Measurements from ENCODE around the gene GOLGA6C. TPM values are rescaled to one million over a fixed set of nuclear protein-coding genes. Genes with fewer than 3 reads are reported as not detected.
"Not testable (repeated sequence)": the region's sequence is repeated elsewhere in the genome, so short reads cannot be mapped to it uniquely, and the experiment has no call there.

Gene GOLGA6C
- total RNA-seq, 4 donors from 2014 or later, result not detected

DNA sequence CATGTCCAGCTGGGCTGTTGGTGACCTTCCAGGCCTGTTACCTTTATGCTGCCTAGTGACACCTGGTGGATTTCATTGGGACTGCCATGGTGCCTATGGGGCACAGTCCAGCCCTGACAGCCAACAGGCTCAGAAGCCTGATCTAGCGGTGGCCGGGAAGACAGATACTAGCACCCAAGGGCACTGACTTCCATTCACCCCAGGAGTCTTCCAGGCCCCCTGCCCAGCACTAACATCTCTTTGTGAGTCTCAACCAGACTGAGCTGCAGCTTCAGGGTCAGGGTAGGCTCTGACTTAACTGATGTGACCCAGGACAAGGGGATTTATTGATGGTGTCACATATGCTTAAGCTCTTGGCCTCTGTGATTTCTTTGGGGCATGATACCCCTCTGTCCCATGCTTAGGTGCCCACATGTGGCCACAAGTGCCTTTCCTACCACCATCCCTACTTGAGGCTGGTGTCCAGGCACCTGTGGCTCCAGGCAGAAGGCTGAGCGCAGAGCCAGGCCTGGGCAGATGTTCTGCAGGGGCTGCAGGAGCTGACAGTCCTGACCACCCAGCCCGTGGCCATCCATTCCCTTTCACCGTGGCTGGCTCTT is 16.5 kb downstream of the GOLGA6C start:
- H3K27ac ChIP-seq; H3K4me3 ChIP-seq; H3K4me1 ChIP-seq; H3K27me3 ChIP-seq; intact Hi-C loops (cut with DNase I; ENCODE audit: low total_unique reads); H3K36me3 ChIP-seq; H3K9me3 ChIP-seq: not testable (repeated sequence)
- DNase-seq, result peak; percentile 67 to 74
- TF ChIP-seq, protein P1, sequence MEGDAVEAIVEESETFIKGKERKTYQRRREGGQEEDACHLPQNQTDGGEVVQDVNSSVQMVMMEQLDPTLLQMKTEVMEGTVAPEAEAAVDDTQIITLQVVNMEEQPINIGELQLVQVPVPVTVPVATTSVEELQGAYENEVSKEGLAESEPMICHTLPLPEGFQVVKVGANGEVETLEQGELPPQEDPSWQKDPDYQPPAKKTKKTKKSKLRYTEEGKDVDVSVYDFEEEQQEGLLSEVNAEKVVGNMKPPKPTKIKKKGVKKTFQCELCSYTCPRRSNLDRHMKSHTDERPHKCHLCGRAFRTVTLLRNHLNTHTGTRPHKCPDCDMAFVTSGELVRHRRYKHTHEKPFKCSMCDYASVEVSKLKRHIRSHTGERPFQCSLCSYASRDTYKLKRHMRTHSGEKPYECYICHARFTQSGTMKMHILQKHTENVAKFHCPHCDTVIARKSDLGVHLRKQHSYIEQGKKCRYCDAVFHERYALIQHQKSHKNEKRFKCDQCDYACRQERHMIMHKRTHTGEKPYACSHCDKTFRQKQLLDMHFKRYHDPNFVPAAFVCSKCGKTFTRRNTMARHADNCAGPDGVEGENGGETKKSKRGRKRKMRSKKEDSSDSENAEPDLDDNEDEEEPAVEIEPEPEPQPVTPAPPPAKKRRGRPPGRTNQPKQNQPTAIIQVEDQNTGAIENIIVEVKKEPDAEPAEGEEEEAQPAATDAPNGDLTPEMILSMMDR (IDR thresholded peaks at IDR 0.05), result peak in 3 of 4 experiments; percentile 37 to 49 (median 37)

DNA sequence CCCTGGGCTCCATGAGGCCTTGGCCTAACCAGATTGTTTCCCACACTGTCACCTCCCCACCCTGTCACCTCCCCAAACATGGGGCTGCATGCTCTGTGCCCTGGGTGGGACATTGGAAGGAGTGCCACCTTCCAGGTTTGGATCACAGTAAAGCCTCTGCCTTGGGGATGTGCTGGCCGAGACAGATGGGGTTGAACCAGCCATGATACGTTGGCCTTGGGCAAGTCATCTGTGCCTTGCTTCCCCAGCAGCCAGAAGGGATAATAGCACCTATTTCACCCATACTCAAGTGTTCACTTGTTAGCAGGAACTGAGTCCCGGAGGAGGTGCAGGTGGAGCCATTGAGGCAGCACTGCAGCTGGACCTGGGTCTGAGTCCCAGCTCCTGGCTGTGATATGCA is 17.5 kb downstream of the GOLGA6C start:
- H3K27me3 ChIP-seq; DNase-seq; H3K9me3 ChIP-seq; H3K27ac ChIP-seq; H3K4me1 ChIP-seq; H3K36me3 ChIP-seq; intact Hi-C loops (cut with DNase I; ENCODE audit: low total_unique reads); H3K4me3 ChIP-seq: not testable (repeated sequence)

DNA sequence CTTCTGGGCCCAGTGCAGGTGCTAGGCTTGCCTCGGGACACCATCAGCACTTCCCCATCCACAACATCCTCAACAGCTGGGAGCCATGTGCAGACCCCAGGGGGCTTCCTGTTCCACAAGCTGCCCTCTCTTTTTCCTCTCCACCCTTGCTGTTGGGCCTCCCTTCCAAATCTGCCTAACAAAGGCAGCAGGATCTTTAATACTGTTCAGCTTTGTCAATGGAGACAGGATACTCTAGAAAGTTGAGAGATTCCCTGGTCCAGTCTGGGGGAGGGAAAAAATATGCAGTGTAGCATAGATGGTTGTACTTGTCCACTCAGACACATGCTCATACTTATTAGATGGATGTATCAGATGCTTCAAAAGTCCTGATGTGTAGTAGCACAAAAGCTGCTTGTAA is 20.4 kb downstream of the GOLGA6C start:
- DNase-seq; H3K27ac ChIP-seq; H3K36me3 ChIP-seq; H3K27me3 ChIP-seq; intact Hi-C loops (cut with DNase I; ENCODE audit: low total_unique reads); H3K9me3 ChIP-seq; H3K4me3 ChIP-seq; H3K4me1 ChIP-seq: not testable (repeated sequence)

DNA sequence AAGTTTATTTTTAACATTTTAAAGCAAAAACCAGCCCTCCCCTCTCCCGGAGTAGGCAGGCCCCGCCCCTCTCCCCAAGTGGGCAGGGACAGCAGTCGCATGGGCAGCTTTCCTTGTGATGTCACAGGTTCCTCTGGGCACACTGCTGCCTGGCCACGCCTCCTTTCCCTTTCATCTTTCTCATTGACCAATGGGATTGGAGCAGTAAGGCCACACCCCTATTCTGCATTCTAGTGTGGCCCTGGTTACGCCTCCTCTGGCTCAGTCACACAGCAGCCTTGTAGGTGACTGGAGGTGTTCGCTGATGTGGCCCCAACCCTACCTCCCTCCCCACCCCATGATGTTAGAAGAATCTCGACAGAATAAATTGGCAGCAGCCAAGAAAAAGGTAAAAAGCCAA is 24.4 kb downstream of the GOLGA6C start, which contains the start of gene GOLGA6D:
TSS of gene GOLGA6D (plus strand) at position 264 of the 400 bp plus-strand sequence. CDS start at position 305, 41 bp downstream.
- H3K27ac ChIP-seq; intact Hi-C loops (cut with DNase I; ENCODE audit: low total_unique reads); DNase-seq; H3K27me3 ChIP-seq; H3K4me1 ChIP-seq; H3K4me3 ChIP-seq; H3K9me3 ChIP-seq; H3K36me3 ChIP-seq: not testable (repeated sequence)

DNA sequence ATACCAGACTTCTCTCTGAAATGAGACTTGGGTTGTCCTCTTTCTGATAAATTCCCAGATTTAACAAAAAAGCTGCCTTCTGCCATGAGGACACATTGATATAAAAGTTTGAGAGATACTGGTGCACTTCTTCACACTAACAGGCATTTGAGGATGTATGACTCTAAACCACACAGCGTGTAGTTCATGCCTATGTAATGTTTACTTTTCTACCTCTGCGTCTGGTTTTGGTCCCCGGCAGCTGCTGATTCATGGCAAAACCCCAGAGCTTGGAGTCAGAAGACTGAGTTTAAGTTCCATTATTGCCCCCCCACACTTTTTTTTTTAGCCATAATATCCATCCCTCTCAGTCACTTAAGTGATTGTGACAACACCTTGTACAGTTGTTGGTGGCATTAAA is 26.0 kb downstream of the GOLGA6C start:
- intact Hi-C loops (cut with DNase I; ENCODE audit: low total_unique reads); H3K4me3 ChIP-seq; DNase-seq; H3K4me1 ChIP-seq; H3K27me3 ChIP-seq; H3K36me3 ChIP-seq; H3K27ac ChIP-seq; H3K9me3 ChIP-seq: not testable (repeated sequence)

DNA sequence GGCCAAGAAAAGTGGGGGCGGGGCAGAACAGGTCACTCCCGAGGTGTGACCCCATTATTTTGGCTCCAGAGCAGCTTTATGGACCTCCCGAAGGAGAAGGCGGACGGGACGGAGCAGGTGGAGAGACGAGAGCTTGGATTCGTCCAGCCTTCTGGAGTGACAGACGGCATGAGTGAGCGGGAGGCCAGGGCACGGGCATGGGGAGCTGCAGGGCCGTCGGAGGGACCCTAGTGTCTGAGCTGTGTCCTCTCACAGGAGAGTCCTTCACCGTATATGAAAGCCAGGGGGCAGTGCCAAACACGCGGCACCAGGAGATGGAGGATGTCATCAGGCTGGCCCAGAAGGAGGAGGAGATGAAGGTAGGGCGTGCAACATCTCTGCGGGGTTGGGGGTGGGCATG is 35.5 kb downstream of the GOLGA6C start:
- H3K27me3 ChIP-seq; DNase-seq; H3K27ac ChIP-seq; H3K9me3 ChIP-seq; H3K4me1 ChIP-seq; H3K36me3 ChIP-seq; H3K4me3 ChIP-seq; intact Hi-C loops (cut with DNase I; ENCODE audit: low total_unique reads): not testable (repeated sequence)

DNA sequence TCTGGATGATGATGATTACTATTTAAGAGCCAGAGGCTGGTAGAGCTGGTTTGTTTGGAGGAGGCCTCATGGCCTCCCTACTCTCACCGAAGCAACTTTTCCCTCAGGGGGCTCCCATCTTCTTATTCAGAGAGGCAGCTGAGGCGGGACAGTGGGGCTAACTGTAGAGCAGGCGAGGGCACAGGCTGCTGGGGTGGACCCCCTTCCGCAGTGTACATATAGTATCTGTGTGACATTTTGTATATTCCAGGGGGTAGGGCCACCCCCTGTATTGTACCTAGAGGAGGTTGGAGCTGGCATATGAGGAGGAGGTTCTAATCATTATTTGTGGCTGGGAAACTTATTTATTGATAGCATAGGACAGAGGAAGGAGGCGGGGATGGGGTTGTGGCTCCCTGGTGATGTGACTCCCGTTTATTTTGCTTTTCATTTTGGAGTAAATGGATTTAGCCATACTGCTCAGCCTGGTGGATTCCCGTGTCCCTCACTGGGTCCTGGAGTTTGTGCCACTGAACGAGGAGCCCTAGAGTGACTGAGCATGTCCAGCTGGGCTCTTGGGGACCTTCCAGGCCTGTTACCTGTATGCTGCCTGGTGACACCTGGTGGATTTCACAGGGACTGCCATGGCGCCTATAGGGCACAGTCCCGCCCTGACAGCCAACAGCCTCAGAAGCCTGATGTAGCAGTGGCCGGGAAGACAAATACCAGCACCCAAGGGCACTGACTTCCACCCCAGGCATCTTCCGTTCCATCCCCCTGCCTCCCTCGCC is 40.6 kb downstream of the GOLGA6C start:
- H3K4me1 ChIP-seq; DNase-seq; H3K9me3 ChIP-seq; H3K27me3 ChIP-seq; H3K36me3 ChIP-seq; H3K4me3 ChIP-seq; H3K27ac ChIP-seq; intact Hi-C loops (cut with DNase I; ENCODE audit: low total_unique reads): not testable (repeated sequence)

DNA sequence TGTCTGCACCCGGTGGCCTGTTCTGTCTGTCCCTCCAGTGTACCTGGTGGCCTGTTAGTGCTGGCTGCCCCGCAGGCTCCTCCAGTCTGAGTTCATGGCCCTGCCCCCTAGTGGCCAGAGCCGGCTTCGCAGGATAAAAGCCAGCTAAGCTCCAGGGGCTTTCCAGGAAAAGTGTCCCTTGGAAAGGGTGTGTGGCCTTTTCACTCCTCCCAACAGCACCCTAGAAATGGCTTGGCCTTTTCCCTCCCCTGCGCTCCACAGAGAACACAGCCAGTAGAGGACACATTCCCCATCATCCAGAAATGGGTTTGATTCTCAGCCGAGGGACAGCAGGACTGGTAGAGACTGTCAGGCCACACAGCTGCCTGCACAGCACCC is 41.2 kb downstream of the GOLGA6C start:
- H3K4me3 ChIP-seq; intact Hi-C loops (cut with DNase I; ENCODE audit: low total_unique reads); H3K9me3 ChIP-seq; H3K4me1 ChIP-seq; H3K27me3 ChIP-seq; H3K36me3 ChIP-seq; H3K27ac ChIP-seq: not testable (repeated sequence)
- TF ChIP-seq, protein P1 (IDR thresholded peaks at IDR 0.05), result peak in 2 of 4 experiments; percentile 25 to 53
- peak; percentile 42 for DNase-seq

DNA sequence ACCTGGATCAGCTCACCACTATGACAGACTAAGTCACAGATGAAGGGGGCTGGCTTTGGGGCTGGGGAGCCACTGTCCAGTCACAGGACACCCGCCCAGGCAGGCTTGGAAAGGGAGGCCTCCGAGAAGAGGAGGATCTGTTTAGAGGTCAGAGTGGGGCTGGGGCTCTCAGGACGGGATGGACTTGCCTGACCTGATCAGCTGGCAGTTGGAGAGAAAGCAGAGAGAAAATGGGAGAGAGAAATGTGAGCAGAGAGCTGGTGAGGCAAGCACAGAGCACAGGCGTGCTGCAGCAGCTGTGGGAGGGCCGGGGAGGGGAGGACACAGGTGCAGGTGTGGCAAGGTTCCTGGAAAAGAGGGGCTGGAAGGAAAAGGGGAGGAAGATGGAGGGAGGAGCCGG is 41.9 kb downstream of the GOLGA6C start:
- H3K36me3 ChIP-seq; DNase-seq; H3K27me3 ChIP-seq; H3K27ac ChIP-seq; H3K9me3 ChIP-seq; intact Hi-C loops (cut with DNase I; ENCODE audit: low total_unique reads); H3K4me1 ChIP-seq; H3K4me3 ChIP-seq: not testable (repeated sequence)

Data from uterus (tissue), 4 donors.